Measurements from ENCODE around the gene MN1. TPM values are rescaled to one million over a fixed set of nuclear protein-coding genes. Genes with fewer than 3 reads are reported as not detected.

Gene MN1
- total RNA-seq, 1 donor from 2014 or later: 2.6 TPM

- no peak overlapping the region for H3K4me3 ChIP-seq (ENCODE audit: low read length in 3 of 3)
- no peak overlapping the region for H3K9ac ChIP-seq (ENCODE audit: low read depth in 1 of 3, low read length in 3 of 3)
- H3K27me3 ChIP-seq (ENCODE audit: control insufficient read depth in 3 of 3, insufficient read depth in 3 of 3, low read length in 3 of 3): no peaks in the 10 kb centered on the region
- H3K9me3 ChIP-seq (ENCODE audit: control insufficient read depth in 3 of 3, low read length in 3 of 3): no peaks in the 10 kb centered on the region
- H3K4me1 ChIP-seq (ENCODE audit: control insufficient read depth in 3 of 3, insufficient read depth in 3 of 3, low read length in 3 of 3): no peaks in the 10 kb centered on the region
- no peak overlapping the region for H3K27ac ChIP-seq (ENCODE audit: low read depth, low read length)
- no peaks in the 10 kb centered on the region for H3K36me3 ChIP-seq (ENCODE audit: control insufficient read depth in 3 of 3, insufficient read depth in 3 of 3, low read length in 3 of 3)
Measured at GRCh38 chr22:27829620-27830019, 28.1 kb upstream of the MN1 start.

GRCh38 chr22:27827604-27828587 is 26.3 kb upstream of the MN1 start:
- Histone ChIP-seq H3K36me3 (ENCODE audit: control insufficient read depth in 3 of 3, insufficient read depth in 3 of 3, low read length in 3 of 3) (no peaks in the 10 kb centered on the region), H3K9ac (ENCODE audit: low read depth in 1 of 3, low read length in 3 of 3) (no peak overlapping the region), H3K4me1 (ENCODE audit: control insufficient read depth in 3 of 3, insufficient read depth in 3 of 3, low read length in 3 of 3) (no peaks in the 10 kb centered on the region), H3K27me3 (ENCODE audit: control insufficient read depth in 3 of 3, insufficient read depth in 3 of 3, low read length in 3 of 3) (no peaks in the 10 kb centered on the region), H3K9me3 (ENCODE audit: control insufficient read depth in 3 of 3, low read length in 3 of 3) (no peaks in the 10 kb centered on the region), H3K27ac (ENCODE audit: low read depth, low read length) (no peak overlapping the region), H3K4me3 (ENCODE audit: low read length in 3 of 3) (no peak overlapping the region)

- no peak overlapping the region for H3K9ac ChIP-seq (ENCODE audit: low read depth in 1 of 3, low read length in 3 of 3)
- H3K27me3 ChIP-seq (ENCODE audit: control insufficient read depth in 3 of 3, insufficient read depth in 3 of 3, low read length in 3 of 3): no peaks in the 10 kb centered on the region
- H3K4me3 ChIP-seq (ENCODE audit: low read length in 3 of 3): no peak overlapping the region
- H3K36me3 ChIP-seq (ENCODE audit: control insufficient read depth in 3 of 3, insufficient read depth in 3 of 3, low read length in 3 of 3): no peaks in the 10 kb centered on the region
- no peaks in the 10 kb centered on the region for H3K4me1 ChIP-seq (ENCODE audit: control insufficient read depth in 3 of 3, insufficient read depth in 3 of 3, low read length in 3 of 3)
- H3K27ac ChIP-seq (ENCODE audit: low read depth, low read length): no peak overlapping the region
- H3K9me3 ChIP-seq (ENCODE audit: control insufficient read depth in 3 of 3, low read length in 3 of 3): no peaks in the 10 kb centered on the region
Measured at GRCh38 chr22:27825174-27825573, 23.6 kb upstream of the MN1 start.

- no peak overlapping the region for H3K4me3 ChIP-seq (ENCODE audit: low read length in 3 of 3)
Measured at GRCh38 chr22:27823221-27823620, 21.7 kb upstream of the MN1 start.

GRCh38 chr22:27820896-27821866 is 19.6 kb upstream of the MN1 start:
- H3K4me3 ChIP-seq (ENCODE audit: low read length in 3 of 3): no peak overlapping the region
- H3K27ac ChIP-seq (ENCODE audit: low read depth, low read length): no peak overlapping the region
- H3K36me3 ChIP-seq (ENCODE audit: control insufficient read depth in 3 of 3, insufficient read depth in 3 of 3, low read length in 3 of 3): no peaks in the 10 kb centered on the region
- no peaks in the 10 kb centered on the region for H3K9me3 ChIP-seq (ENCODE audit: control insufficient read depth in 3 of 3, low read length in 3 of 3)
- H3K9ac ChIP-seq (ENCODE audit: low read depth in 1 of 3, low read length in 3 of 3): no peak overlapping the region
- H3K27me3 ChIP-seq (ENCODE audit: control insufficient read depth in 3 of 3, insufficient read depth in 3 of 3, low read length in 3 of 3): no peaks in the 10 kb centered on the region
- no peaks in the 10 kb centered on the region for H3K4me1 ChIP-seq (ENCODE audit: control insufficient read depth in 3 of 3, insufficient read depth in 3 of 3, low read length in 3 of 3)

More at GRCh38 chr22:27823221-27823620, 21.7 kb upstream of the MN1 start:
- no peaks in the 10 kb centered on the region for H3K4me1 ChIP-seq (ENCODE audit: control insufficient read depth in 3 of 3, insufficient read depth in 3 of 3, low read length in 3 of 3)
- no peak overlapping the region for H3K9ac ChIP-seq (ENCODE audit: low read depth in 1 of 3, low read length in 3 of 3)
- no peaks in the 10 kb centered on the region for H3K9me3 ChIP-seq (ENCODE audit: control insufficient read depth in 3 of 3, low read length in 3 of 3)
- H3K27me3 ChIP-seq (ENCODE audit: control insufficient read depth in 3 of 3, insufficient read depth in 3 of 3, low read length in 3 of 3): no peaks in the 10 kb centered on the region
- no peak overlapping the region for H3K27ac ChIP-seq (ENCODE audit: low read depth, low read length)
- H3K36me3 ChIP-seq (ENCODE audit: control insufficient read depth in 3 of 3, insufficient read depth in 3 of 3, low read length in 3 of 3): no peaks in the 10 kb centered on the region

GRCh38 chr22:27816552-27816951 is 15.0 kb upstream of the MN1 start:
- no peak overlapping the region for H3K27ac ChIP-seq (ENCODE audit: low read depth, low read length)
- H3K4me3 ChIP-seq (ENCODE audit: low read length in 3 of 3): no peak overlapping the region
- no peaks in the 10 kb centered on the region for H3K9me3 ChIP-seq (ENCODE audit: control insufficient read depth in 3 of 3, low read length in 3 of 3)
- peaks cover 0 to under 1% (median 0%) of the 10 kb centered on the region in 3 donors for H3K4me1 ChIP-seq (ENCODE audit: control insufficient read depth in 3 of 3, insufficient read depth in 3 of 3, low read length in 3 of 3)
- no peaks in the 10 kb centered on the region for H3K27me3 ChIP-seq (ENCODE audit: control insufficient read depth in 3 of 3, insufficient read depth in 3 of 3, low read length in 3 of 3)
- no peaks in the 10 kb centered on the region for H3K36me3 ChIP-seq (ENCODE audit: control insufficient read depth in 3 of 3, insufficient read depth in 3 of 3, low read length in 3 of 3)
- no peak overlapping the region for H3K9ac ChIP-seq (ENCODE audit: low read depth in 1 of 3, low read length in 3 of 3)

GRCh38 chr22:27815826-27816530 is 14.4 kb upstream of the MN1 start:
- no peak overlapping the region for H3K9ac ChIP-seq (ENCODE audit: low read depth in 1 of 3, low read length in 3 of 3)
- peaks cover 2 to 6% (median 4%) of the 10 kb centered on the region in 3 donors for H3K4me1 ChIP-seq (ENCODE audit: control insufficient read depth in 3 of 3, insufficient read depth in 3 of 3, low read length in 3 of 3)
- H3K36me3 ChIP-seq (ENCODE audit: control insufficient read depth in 3 of 3, insufficient read depth in 3 of 3, low read length in 3 of 3): no peaks in the 10 kb centered on the region
- no peaks in the 10 kb centered on the region for H3K9me3 ChIP-seq (ENCODE audit: control insufficient read depth in 3 of 3, low read length in 3 of 3)
- no peak overlapping the region for H3K4me3 ChIP-seq (ENCODE audit: low read length in 3 of 3)
- H3K27ac ChIP-seq (ENCODE audit: low read depth, low read length): no peak overlapping the region
- H3K27me3 ChIP-seq (ENCODE audit: control insufficient read depth in 3 of 3, insufficient read depth in 3 of 3, low read length in 3 of 3): no peaks in the 10 kb centered on the region

- no peak overlapping the region for H3K9ac ChIP-seq (ENCODE audit: low read depth in 1 of 3, low read length in 3 of 3)
- H3K4me1 ChIP-seq (ENCODE audit: control insufficient read depth in 3 of 3, insufficient read depth in 3 of 3, low read length in 3 of 3): peaks cover 12 to 16% (median 14%) of the 10 kb centered on the region in 3 donors
- no peak overlapping the region for H3K27ac ChIP-seq (ENCODE audit: low read depth, low read length)
- H3K36me3 ChIP-seq (ENCODE audit: control insufficient read depth in 3 of 3, insufficient read depth in 3 of 3, low read length in 3 of 3): no peaks in the 10 kb centered on the region
- no peaks in the 10 kb centered on the region for H3K27me3 ChIP-seq (ENCODE audit: control insufficient read depth in 3 of 3, insufficient read depth in 3 of 3, low read length in 3 of 3)
- no peaks in the 10 kb centered on the region for H3K9me3 ChIP-seq (ENCODE audit: control insufficient read depth in 3 of 3, low read length in 3 of 3)
- no peak overlapping the region for H3K4me3 ChIP-seq (ENCODE audit: low read length in 3 of 3)
Measured at GRCh38 chr22:27814993-27815392, 13.4 kb upstream of the MN1 start.

- no peaks in the 10 kb centered on the region for H3K27me3 ChIP-seq (ENCODE audit: control insufficient read depth in 3 of 3, insufficient read depth in 3 of 3, low read length in 3 of 3)
- H3K4me3 ChIP-seq (ENCODE audit: low read length in 3 of 3): no peak overlapping the region
- H3K9ac ChIP-seq (ENCODE audit: low read depth in 1 of 3, low read length in 3 of 3): no peak overlapping the region
- H3K27ac ChIP-seq (ENCODE audit: low read depth, low read length): no peak overlapping the region
- peaks cover 12 to 29% (median 26%) of the 10 kb centered on the region in 3 donors for H3K4me1 ChIP-seq (ENCODE audit: control insufficient read depth in 3 of 3, insufficient read depth in 3 of 3, low read length in 3 of 3)
- no peaks in the 10 kb centered on the region for H3K36me3 ChIP-seq (ENCODE audit: control insufficient read depth in 3 of 3, insufficient read depth in 3 of 3, low read length in 3 of 3)
- H3K9me3 ChIP-seq (ENCODE audit: control insufficient read depth in 3 of 3, low read length in 3 of 3): no peaks in the 10 kb centered on the region
Measured at GRCh38 chr22:27811778-27812177, 10.2 kb upstream of the MN1 start.
